ENCODE measurements around the gene TSR3.

DNA sequence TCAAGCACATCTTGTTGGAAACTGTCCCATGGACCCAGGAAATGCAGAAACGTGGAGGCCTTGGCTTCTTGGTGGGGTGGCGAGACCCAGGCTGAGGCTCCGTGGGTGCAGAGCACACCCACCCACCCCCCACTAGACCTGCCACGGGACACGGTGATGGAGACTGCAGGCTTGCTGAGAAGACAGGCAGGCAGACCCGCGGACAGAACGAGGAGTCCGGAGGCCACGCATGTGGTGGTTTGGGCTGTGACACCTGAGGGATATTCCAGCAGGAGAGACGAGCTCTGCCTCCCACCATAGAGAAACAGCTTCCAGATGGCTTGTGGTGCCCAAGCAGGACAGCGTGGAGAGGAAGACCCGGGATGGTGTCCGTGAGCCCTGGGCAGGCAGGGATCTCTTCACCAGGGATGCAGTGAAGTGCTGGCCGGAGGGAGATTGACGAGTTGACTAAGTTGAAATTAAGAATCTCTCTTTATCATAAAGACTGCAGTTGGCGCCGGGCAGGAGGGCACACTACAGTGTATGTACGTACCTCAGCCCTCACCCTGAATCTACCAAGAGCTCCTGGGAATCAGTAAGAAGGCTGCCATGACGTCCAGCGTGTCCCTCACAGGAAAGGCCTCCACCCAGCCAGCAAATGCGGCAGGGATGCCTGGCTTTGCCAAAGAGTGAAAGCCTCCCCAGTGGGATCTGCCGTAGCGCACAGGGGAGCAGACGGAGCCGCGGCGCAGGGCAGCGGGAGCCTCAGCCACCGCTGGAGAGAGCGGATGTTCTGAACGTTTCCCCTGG is 34.0 kb downstream of the TSR3 start:
- TF ChIP-seq, protein P1, sequence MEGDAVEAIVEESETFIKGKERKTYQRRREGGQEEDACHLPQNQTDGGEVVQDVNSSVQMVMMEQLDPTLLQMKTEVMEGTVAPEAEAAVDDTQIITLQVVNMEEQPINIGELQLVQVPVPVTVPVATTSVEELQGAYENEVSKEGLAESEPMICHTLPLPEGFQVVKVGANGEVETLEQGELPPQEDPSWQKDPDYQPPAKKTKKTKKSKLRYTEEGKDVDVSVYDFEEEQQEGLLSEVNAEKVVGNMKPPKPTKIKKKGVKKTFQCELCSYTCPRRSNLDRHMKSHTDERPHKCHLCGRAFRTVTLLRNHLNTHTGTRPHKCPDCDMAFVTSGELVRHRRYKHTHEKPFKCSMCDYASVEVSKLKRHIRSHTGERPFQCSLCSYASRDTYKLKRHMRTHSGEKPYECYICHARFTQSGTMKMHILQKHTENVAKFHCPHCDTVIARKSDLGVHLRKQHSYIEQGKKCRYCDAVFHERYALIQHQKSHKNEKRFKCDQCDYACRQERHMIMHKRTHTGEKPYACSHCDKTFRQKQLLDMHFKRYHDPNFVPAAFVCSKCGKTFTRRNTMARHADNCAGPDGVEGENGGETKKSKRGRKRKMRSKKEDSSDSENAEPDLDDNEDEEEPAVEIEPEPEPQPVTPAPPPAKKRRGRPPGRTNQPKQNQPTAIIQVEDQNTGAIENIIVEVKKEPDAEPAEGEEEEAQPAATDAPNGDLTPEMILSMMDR (IDR thresholded peaks at IDR 0.05), result no peak
- no peak for TF ChIP-seq POLR2A (IDR thresholded peaks at IDR 0.05; ENCODE audit: low read depth)
